HepG2 (cell line): Measurements from ENCODE around the gene APOC4. TPM values are rescaled to one million over a fixed set of nuclear protein-coding genes. Genes with fewer than 3 reads are reported as not detected.
A peak's percentile ranks its signal among the peaks of the same experiment; 100 is the strongest.

Experiments used
- CC2D1A ChIP-seq: sonication (generic); formaldehyde crosslinking; IDR thresholded peaks from 2 replicates; pipeline ENCODE4 v1.8.1; 2023; ENCODE audit warnings: mild to moderate bottlenecking, missing genetic modification reagents
- CEBPB ChIP-seq: IDR thresholded peaks from 2 replicates; pipeline ENCODE4 v1.6.1; 2011; ENCODE audit warnings: low read depth, low read length, improper control_type of control experiment, borderline replicate concordance
- ELF1 ChIP-seq: sonication (generic); formaldehyde crosslinking; IDR thresholded peaks from 2 replicates; pipeline ENCODE4 v1.4.0; 2020; ENCODE audit warnings: missing genetic modification reagents
- HMGXB4 ChIP-seq, 2 experiments: sonication (generic) in 1 of 2; formaldehyde crosslinking in 1 of 2; IDR thresholded peaks; 2 replicates each; pipeline versions ENCODE4 v1.4.0 to v1.6.1; 2018 to 2020; ENCODE audit warnings: missing genetic modification reagents in 2 of 2, borderline replicate concordance in 1 of 2, low read depth in 1 of 2, mild to moderate bottlenecking in 1 of 2, missing biosample characterization in 1 of 2
- MAZ ChIP-seq, 2 experiments: sonication (generic) in 1 of 2; formaldehyde crosslinking in 1 of 2; IDR thresholded peaks; 2 replicates each; pipeline versions ENCODE4 v1.5.0 to v1.6.1; 2012 to 2020; ENCODE audit warnings: low read depth in 2 of 2, mild to moderate bottlenecking in 2 of 2, borderline replicate concordance in 1 of 2, improper control_type of control experiment in 1 of 2, low read length in 1 of 2, missing genetic modification reagents in 1 of 2, moderate library complexity in 1 of 2
- MED13 ChIP-seq: sonication (generic); formaldehyde crosslinking; IDR thresholded peaks from 2 replicates; pipeline ENCODE4 v1.5.0; 2020; ENCODE audit warnings: missing genetic modification reagents
- PCBP2 ChIP-seq: fragments of 200-400 bp; formaldehyde crosslinking; optimal IDR thresholded peaks from 2 replicates; pipeline ENCODE3; 2018; ENCODE audit warnings: low read length, low read depth; ENCODE audit not compliant: poor library complexity, severe bottlenecking
- PHF20 ChIP-seq: sonication (generic); formaldehyde crosslinking; IDR thresholded peaks from 2 replicates; pipeline ENCODE4 v1.5.0; 2020; ENCODE audit warnings: mild to moderate bottlenecking, missing genetic modification reagents
- U2AF2 ChIP-seq: fragments of 200-400 bp; formaldehyde crosslinking; IDR thresholded peaks from 2 replicates; pipeline ENCODE4 v1.6.1; 2017; ENCODE audit warnings: low read depth, mild to moderate bottlenecking, low read length
- ZBED4 ChIP-seq: sonication (generic); formaldehyde crosslinking; IDR thresholded peaks from 2 replicates; pipeline ENCODE4 v1.4.0; 2020; ENCODE audit warnings: missing genetic modification reagents, borderline replicate concordance
- ZBTB14 ChIP-seq: sonication (generic); formaldehyde crosslinking; IDR thresholded peaks from 2 replicates; pipeline ENCODE4 v1.4.0; 2020; ENCODE audit warnings: missing genetic modification reagents
- ZFP82 ChIP-seq: sonication (generic); formaldehyde crosslinking; IDR thresholded peaks from 2 replicates; pipeline ENCODE4 v1.5.1; 2020; ENCODE audit warnings: mild to moderate bottlenecking, missing genetic modification reagents, borderline replicate concordance
- ZNF180 ChIP-seq: sonication (generic); formaldehyde crosslinking; IDR thresholded peaks from 2 replicates; pipeline ENCODE4 v1.4.0; 2020; ENCODE audit warnings: low read depth, missing genetic modification reagents, borderline replicate concordance
- ZNF317 ChIP-seq: sonication (generic); formaldehyde crosslinking; IDR thresholded peaks from 2 replicates; pipeline ENCODE4 v1.5.0; 2020; ENCODE audit warnings: mild to moderate bottlenecking, missing genetic modification reagents
- ZNF770 ChIP-seq: sonication (generic); formaldehyde crosslinking; IDR thresholded peaks from 2 replicates; pipeline ENCODE4 v1.5.0; 2020; ENCODE audit warnings: mild to moderate bottlenecking, missing genetic modification reagents
- ZNF841 ChIP-seq: sonication (generic); formaldehyde crosslinking; IDR thresholded peaks from 2 replicates; pipeline ENCODE4 v1.8.1; 2023; ENCODE audit warnings: missing genetic modification reagents, borderline replicate concordance
- polyA plus RNA-seq, 8 experiments: library from polyadenylated mRNA; depleted of rRNA in 3 of 8; stranded (reverse) in 7 of 8; unstranded in 1 of 8; fragments of >200 nt; fragmentation: Illumina TruSeq in 4 of 8; extraction: Trizol in 4 of 8; gene quantifications; 2 replicates each; pipeline versions ENCODE4 v1.2.1 to v1.2.3, GENCODE V29; 2011 to 2016; ENCODE audit warnings: low read depth in 4 of 8, missing spikeins in 1 of 8, mixed read lengths in 1 of 8; ENCODE audit not compliant: insufficient read depth in 1 of 8
- total RNA-seq, 5 experiments: library from RNA; depleted of rRNA; stranded (reverse); fragments of >200 nt; fragmentation: Illumina TruSeq; extraction: Trizol; gene quantifications; 2 replicates each; pipeline ENCODE4 v1.2.3, GENCODE V29; 2016; ENCODE audit warnings: low read depth in 1 of 5
- TF ChIP-seq, protein P1 (sequence below): sonication (generic); formaldehyde crosslinking; IDR thresholded peaks from 2 replicates; pipeline ENCODE4 v1.4.0; 2020; ENCODE audit warnings: low read depth, mild to moderate bottlenecking, missing genetic modification reagents

Gene APOC4
- total and polyA plus RNA-seq, 2 of the 13 experiments (the other 11 are each of a cell fraction or from before 2014, with no cell fraction given), result 0.46 TPM; not detected in 1

DNA sequence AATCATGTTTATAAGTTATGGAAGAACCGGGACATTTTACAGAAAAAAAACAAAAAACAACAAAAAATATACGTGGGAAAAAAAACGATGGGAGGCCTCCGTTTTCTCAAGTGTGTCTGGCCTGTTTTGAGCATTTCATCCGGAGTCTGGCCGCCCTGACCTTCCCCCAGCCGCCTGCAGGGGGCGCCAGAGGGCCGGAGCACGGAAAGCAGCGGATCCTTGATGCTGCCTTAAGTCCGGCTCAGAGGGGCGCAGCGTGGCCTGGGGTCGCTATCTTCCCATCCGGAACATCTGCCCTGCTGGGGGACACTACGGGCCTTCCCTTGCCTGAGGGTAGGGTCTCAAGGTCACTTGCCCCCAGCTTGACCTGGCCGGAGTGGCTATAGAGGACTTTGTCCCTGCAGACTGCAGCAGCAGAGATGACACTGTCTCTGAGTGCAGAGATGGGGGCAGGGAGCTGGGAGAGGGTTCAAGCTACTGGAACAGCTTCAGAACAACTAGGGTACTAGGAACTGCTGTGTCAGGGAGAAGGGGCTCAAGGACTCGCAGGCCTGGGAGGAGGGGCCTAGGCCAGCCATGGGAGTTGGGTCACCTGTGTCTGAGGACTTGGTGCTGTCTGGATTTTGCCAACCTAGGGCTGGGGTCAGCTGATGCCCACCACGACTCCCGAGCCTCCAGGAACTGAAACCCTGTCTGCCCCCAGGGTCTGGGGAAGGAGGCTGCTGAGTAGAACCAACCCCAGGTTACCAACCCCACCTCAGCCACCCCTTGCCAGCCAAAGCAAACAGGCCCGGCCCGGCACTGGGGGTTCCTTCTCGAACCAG, 38.2 kb upstream of the APOC4 start (continued):
- TF ChIP-seq CC2D1A (CRISPR knock-in tag) (peak; percentile 93; the same call in 1 of the 2 replicates), ZBTB14 (no peak), MED13 (CRISPR knock-in tag) (peak; percentile 55; the same call in 1 of the 2 replicates), U2AF2 (no peak), ZNF317 (peak; percentile 23; the same call in 1 of the 2 replicates), ZFP82 (peak; percentile 24; the same call in 1 of the 2 replicates), ELF1 (CRISPR knock-in tag) (peak; percentile 46; the same call in 1 of the 2 replicates), ZNF841 (CRISPR knock-in tag) (no peak), ZNF180 (CRISPR knock-in tag) (no peak), HMGXB4 (CRISPR knock-in tag; IDR thresholded peaks at IDR 0.05; ENCODE audit: borderline replicate concordance in 1 of 2, low read depth in 1 of 2) (peak; percentile 39 to 80; a peak in 3 of 4 replicates), CEBPB (no peak), ZBED4 (CRISPR knock-in tag) (no peak), PCBP2 (no peak), PHF20 (CRISPR knock-in tag) (no peak; the same call in 1 of the 2 replicates), MAZ (IDR thresholded peaks at IDR 0.05; ENCODE audit: borderline replicate concordance, low read depth, low read length) (0 out of 2 replicates have a peak, but pooled peaks have one; percentile 56), MAZ (CRISPR knock-in tag; IDR thresholded peaks at IDR 0.05; ENCODE audit: low read depth) (peak; percentile 74), ZNF770 (peak; percentile 55)
- TF ChIP-seq, protein P1, sequence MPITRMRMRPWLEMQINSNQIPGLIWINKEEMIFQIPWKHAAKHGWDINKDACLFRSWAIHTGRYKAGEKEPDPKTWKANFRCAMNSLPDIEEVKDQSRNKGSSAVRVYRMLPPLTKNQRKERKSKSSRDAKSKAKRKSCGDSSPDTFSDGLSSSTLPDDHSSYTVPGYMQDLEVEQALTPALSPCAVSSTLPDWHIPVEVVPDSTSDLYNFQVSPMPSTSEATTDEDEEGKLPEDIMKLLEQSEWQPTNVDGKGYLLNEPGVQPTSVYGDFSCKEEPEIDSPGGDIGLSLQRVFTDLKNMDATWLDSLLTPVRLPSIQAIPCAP (CRISPR knock-in tag), result no peak
